SJSA1 (cell line): ENCODE data around the gene AGER. TPM values are rescaled to one million over a fixed set of nuclear protein-coding genes. Genes with fewer than 3 reads are reported as not detected.

Experiments
- DNase-seq, 2 experiments: peaks; one replicate each; pipeline ENCODE4 v3.0.0-alpha.2; 2015 to 2020; ENCODE audit warnings: low spot score in 2 of 2, low read depth in 1 of 2
- H3K27ac ChIP-seq: fragments of 250-450 bp; sonication (Bioruptor Pico); 2 replicates; pipeline ENCODE4 v1.5.1; 2020; ENCODE audit warnings: mild to moderate bottlenecking, moderate library complexity
- H3K27me3 ChIP-seq: fragments of 250-450 bp; sonication (Bioruptor Pico); replicated peaks from 2 replicates; pipeline ENCODE4 v1.5.1; 2020; ENCODE audit warnings: mild to moderate bottlenecking, moderate library complexity
- H3K36me3 ChIP-seq: fragments of 250-450 bp; sonication (Bioruptor Pico); 2 replicates; pipeline ENCODE4 v1.5.1; 2020; ENCODE audit warnings: mild to moderate bottlenecking
- H3K4me1 ChIP-seq: fragments of 250-450 bp; sonication (Bioruptor Pico); replicated peaks from 2 replicates; pipeline ENCODE4 v1.6.1; 2021; ENCODE audit warnings: mild to moderate bottlenecking
- H3K4me3 ChIP-seq: fragments of 250-450 bp; sonication (Bioruptor Pico); 2 replicates; pipeline ENCODE4 v1.5.1; 2020; ENCODE audit warnings: mild to moderate bottlenecking
- H3K9me3 ChIP-seq: fragments of 250-450 bp; sonication (Bioruptor Pico); replicated peaks from 2 replicates; pipeline ENCODE4 v1.5.1; 2020; ENCODE audit warnings: mild to moderate bottlenecking
- total RNA-seq: library from RNA; depleted of rRNA; stranded (reverse); fragments of >200 nt; shearing (Covaris generic); gene quantifications from 2 replicates; pipeline ENCODE4 v1.2.3, GENCODE V29; 2014; rRNA removed

The AGER gene
- total RNA-seq, result 0.76 TPM in 1 of 2 replicates, not detected in the other

DNA sequence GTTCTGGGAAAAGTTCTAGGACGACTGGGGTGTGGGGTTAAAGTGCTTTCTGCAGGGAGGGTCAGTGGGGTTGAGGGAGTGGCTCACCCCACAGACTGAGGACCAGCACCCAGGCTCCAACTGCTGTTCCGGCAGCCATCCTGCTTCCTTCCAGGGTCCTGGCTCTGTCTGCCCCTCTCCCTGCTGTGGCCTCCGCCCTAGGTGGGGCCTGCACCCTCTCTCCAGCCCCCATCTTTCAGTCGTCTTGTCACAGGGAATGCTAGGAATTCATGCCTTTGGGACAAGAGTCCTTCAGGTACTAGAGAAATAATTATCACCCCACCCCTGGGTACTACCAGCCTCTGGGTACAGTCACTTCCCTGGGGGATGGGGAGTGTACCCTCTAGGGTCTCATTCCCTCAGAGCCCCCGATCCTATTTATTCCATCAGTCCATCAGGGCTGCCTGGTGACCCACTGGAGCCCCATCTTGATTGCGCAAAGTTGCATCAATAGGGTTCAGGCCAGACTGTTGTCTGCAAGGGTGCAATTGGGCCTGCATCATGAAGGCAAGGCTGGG, at the start of gene AGER:
Gene AGER (minus strand): TSS at position 170 of the 557 bp plus-strand sequence. CDS start 31 bp downstream, at position 139.
- H3K4me1 ChIP-seq, result peaks cover 15% of the 10 kb centered on the region
- no peak within 1 kb of the TSS for H3K4me3 ChIP-seq
- H3K9me3 ChIP-seq, result no peaks in the 10 kb centered on the region
- peaks cover 63% of the 10 kb centered on the region for H3K36me3 ChIP-seq
- DNase-seq, result no peak
- H3K27me3 ChIP-seq, result no peaks in the 10 kb centered on the region
- H3K27ac ChIP-seq, result no peak within 1 kb of the TSS

DNA sequence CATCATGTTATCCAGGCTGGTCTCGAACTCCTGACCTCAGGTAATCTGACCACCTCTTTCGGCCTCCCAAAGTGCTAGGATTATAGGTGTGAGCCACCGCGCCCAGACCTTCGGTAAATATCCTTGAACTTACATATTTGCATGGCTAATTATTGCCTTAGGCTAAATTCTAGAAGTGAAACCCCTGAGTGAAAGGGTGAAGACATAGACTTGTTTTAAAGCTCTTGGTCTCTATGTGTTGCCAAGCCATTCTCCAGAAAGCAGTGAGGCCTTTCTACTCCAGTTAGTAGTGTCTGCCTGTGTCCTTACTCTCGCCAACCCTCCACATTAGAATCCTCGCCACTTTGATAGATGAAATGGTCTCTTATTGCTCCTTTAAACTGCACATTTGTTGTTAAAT, 42.4 kb upstream of the AGER start:
- no peak overlapping the region for H3K4me3 ChIP-seq
- H3K27ac ChIP-seq, result no peak overlapping the region
- peaks cover 6% of the 10 kb centered on the region; the same call in 1 of the 2 replicates for H3K27me3 ChIP-seq
- H3K4me1 ChIP-seq, result no peaks in the 10 kb centered on the region
- no peak for DNase-seq
- H3K36me3 ChIP-seq, result no peaks in the 10 kb centered on the region
- H3K9me3 ChIP-seq, result no peaks in the 10 kb centered on the region

- no peak for DNase-seq
- no peaks in the 10 kb centered on the region for H3K9me3 ChIP-seq
- no peaks in the 10 kb centered on the region for H3K4me1 ChIP-seq
- H3K4me3 ChIP-seq, result no peak overlapping the region
- H3K27ac ChIP-seq, result no peak overlapping the region
- H3K36me3 ChIP-seq, result no peaks in the 10 kb centered on the region
- peaks cover 12% of the 10 kb centered on the region for H3K27me3 ChIP-seq
These were observed 40.6 kb upstream of the AGER start for GRCh38 chr6:32224696-32225095.

GRCh38 chr6:32223258-32224235, 39.5 kb upstream of the AGER start, which contains the start of gene NOTCH4:
NOTCH4 (minus strand) TSS chr6:32224067; CDS start chr6:32223928, 139 bp downstream.
- Histone ChIP-seq H3K36me3 (no peaks in the 10 kb centered on the region), H3K4me3 (no peak within 1 kb of the TSS), H3K9me3 (no peaks in the 10 kb centered on the region), H3K4me1 (no peaks in the 10 kb centered on the region), H3K27ac (no peak within 1 kb of the TSS), H3K27me3 (peaks cover 17% of the 10 kb centered on the region)
- DNase-seq, result no peak

DNA sequence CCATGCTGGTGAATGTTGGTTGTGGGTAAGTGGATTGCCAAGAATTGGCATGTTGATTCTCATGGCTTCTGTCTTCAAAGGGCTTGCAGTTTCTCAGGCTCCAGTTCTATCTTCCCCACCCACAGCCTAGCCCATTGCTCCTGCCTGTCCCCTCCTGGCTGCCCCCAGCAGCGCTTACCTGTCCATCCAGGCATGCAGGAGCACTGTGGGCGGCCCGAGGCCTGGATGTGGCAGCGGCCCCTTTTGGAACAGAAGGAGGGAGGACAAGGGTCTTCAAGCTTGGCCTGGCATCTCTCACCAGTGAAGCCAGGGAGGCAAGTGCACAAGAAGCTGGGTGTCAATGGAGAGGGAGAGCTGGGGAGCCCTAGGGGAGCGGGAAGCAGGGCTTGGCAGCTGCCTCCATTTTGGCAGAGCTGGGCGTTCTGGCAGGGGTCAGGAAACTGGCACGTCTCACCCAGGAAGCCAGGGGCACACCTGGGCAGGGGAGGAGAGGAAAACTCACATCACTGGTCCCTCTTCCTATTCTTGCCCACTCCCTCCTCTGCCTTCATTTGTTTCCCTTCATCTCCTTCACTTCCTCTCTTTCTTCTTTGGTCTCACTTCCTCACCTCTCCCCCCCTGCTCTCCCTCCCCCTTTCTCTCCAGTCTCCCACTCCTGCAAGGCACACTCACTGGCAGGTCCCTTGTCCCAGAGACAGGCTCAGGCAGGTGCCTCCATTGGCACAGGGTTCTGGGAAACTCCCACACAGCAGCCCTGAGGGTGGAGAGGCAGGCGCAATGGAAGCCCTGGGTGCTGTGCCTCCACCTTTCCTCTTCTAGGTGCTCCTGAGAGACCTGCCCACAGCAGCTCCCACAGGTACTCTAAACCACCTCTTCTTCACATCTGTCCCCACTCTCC, 38.5 kb upstream of the AGER start:
- Histone ChIP-seq H3K4me3 (no peak overlapping the region), H3K9me3 (no peaks in the 10 kb centered on the region), H3K27me3 (peaks cover 27% of the 10 kb centered on the region), H3K27ac (no peak overlapping the region), H3K4me1 (no peaks in the 10 kb centered on the region), H3K36me3 (no peaks in the 10 kb centered on the region)
- no peak for DNase-seq

DNA sequence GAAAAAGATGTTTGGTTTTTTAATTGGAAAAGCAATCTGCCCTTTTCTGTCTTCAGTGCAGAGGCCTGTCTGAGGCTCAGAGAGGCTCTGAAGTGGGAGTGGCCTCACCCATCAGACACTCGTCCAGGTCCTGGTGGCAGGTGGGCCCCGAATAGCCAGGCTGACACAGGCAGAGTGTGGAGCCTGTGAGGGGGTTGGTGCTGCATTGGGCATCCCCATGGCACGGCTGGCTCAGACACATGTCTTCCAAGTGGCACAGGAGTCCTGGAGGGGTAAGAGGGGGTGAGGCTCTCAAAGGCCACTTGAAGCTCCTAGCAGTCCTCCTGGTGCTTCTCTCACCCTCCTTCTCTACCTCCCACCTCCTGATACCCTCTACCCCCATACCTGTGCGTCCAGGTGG, 36.0 kb upstream of the AGER start:
- H3K27ac ChIP-seq, result no peak overlapping the region

GRCh38 chr6:32218167-32218566, 34.1 kb upstream of the AGER start:
- DNase-seq, result no peak
- Histone ChIP-seq H3K27me3 (peaks cover 22% of the 10 kb centered on the region), H3K4me3 (no peak overlapping the region), H3K36me3 (no peaks in the 10 kb centered on the region), H3K4me1 (no peaks in the 10 kb centered on the region), H3K27ac (no peak overlapping the region), H3K9me3 (no peaks in the 10 kb centered on the region)

More for the DNA sequence above, 36.0 kb upstream of the AGER start:
- Histone ChIP-seq H3K9me3 (no peaks in the 10 kb centered on the region), H3K4me1 (no peaks in the 10 kb centered on the region), H3K36me3 (no peaks in the 10 kb centered on the region), H3K4me3 (no peak overlapping the region), H3K27me3 (peaks cover 27% of the 10 kb centered on the region)
- no peak for DNase-seq

DNA sequence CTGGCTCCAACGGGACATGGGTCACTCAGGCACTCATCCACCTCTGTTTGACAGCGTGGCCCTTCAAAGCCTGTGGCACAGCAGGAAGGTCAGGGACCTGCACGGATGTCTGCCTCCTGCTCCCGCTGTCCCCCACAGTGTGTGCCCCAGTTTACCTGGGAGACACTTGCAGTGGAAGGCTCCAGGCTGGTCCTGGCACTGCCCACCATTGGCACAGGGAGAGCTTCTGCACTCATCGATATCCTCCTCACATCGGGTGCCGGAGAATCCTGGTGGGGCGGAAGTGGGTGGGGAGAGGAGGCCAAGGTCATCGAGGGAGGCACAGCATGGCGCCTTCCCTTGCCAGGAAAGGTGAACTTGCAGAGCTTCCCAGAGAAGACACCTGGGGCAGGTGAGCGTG, 32.9 kb upstream of the AGER start:
- H3K9me3 ChIP-seq, result no peaks in the 10 kb centered on the region
- H3K27me3 ChIP-seq, result peaks cover 22% of the 10 kb centered on the region
- DNase-seq, result no peak
- H3K4me1 ChIP-seq, result no peaks in the 10 kb centered on the region
- no peaks in the 10 kb centered on the region for H3K36me3 ChIP-seq
- H3K4me3 ChIP-seq, result no peak overlapping the region
- no peak overlapping the region for H3K27ac ChIP-seq

- H3K27me3 ChIP-seq, result peaks cover 20% of the 10 kb centered on the region
- H3K36me3 ChIP-seq, result no peaks in the 10 kb centered on the region
- no peak for DNase-seq
- H3K4me3 ChIP-seq, result no peak overlapping the region
- no peaks in the 10 kb centered on the region for H3K9me3 ChIP-seq
- no peak overlapping the region for H3K27ac ChIP-seq
- H3K4me1 ChIP-seq, result no peaks in the 10 kb centered on the region
These were observed 32.2 kb upstream of the AGER start for GRCh38 chr6:32216285-32216684.

GRCh38 chr6:32215617-32216016, 31.6 kb upstream of the AGER start:
- Histone ChIP-seq H3K36me3 (no peaks in the 10 kb centered on the region), H3K9me3 (no peaks in the 10 kb centered on the region), H3K27ac (no peak overlapping the region), H3K4me1 (no peaks in the 10 kb centered on the region), H3K27me3 (peaks cover 15% of the 10 kb centered on the region), H3K4me3 (no peak overlapping the region)
- no peak for DNase-seq

DNA sequence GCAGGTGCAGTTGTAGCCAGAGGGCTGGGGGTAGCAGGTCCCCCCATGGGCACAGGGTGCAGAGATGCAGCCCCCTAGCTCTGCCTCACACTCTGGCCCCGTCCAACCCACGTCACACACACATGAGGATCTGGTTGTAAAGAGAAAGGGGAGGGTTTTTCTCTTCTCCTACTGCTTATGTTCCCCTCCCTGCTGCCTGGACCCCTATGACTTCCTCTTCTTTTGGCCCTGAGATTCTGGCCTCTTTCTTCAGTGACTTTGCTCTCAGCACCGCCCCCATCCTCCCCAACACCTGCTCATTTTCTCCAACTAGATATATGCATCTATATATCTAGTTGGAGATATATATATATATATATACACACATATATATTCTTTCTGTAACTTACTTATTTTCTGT, 30.1 kb upstream of the AGER start:
- no peaks in the 10 kb centered on the region for H3K36me3 ChIP-seq
- no peak for DNase-seq
- no peaks in the 10 kb centered on the region for H3K9me3 ChIP-seq
- no peaks in the 10 kb centered on the region for H3K4me1 ChIP-seq
- no peak overlapping the region for H3K27ac ChIP-seq
- H3K27me3 ChIP-seq, result peaks cover 15% of the 10 kb centered on the region
- no peak overlapping the region for H3K4me3 ChIP-seq

- no peak for DNase-seq
- Histone ChIP-seq H3K4me1 (no peaks in the 10 kb centered on the region), H3K9me3 (no peaks in the 10 kb centered on the region), H3K27ac (no peak overlapping the region), H3K36me3 (no peaks in the 10 kb centered on the region), H3K27me3 (peaks cover 11% of the 10 kb centered on the region), H3K4me3 (no peak overlapping the region)
These were observed 29.6 kb upstream of the AGER start for GRCh38 chr6:32213649-32214048.

DNA sequence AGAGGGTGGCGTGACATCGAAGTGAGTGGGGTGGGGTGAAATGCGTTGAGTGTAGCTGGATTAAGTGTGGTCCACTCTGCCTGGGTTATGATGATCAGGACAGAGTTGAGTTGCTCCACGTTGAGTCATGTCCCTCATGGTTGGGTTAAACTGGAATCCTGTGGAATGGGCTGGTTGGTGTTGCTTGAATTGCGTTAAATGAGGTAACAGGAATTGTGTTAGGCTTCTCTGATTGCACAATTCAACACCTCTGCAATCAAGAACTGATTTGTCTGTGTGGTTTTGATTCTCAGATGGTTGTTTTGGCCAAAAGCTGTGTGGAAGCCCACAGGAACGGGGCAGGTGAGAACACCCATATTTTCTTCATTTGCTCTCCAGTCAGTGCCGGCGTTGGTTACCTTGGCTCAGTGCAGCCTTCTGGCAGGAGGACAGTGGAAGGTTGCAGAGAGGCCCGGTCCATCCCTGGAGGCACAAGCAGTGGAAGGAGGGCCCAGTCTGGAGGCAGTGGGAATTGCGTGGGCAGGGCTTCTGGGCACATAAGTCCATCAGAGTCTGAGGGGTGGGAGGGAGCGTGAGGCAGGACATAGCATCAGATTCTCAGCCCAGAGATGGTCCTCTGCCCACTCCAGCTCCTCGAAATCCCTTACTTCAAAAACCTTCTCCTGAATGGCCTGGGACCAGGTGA, 28.2 kb upstream of the AGER start:
- Histone ChIP-seq H3K27ac (no peak overlapping the region), H3K4me3 (no peak overlapping the region), H3K36me3 (no peaks in the 10 kb centered on the region), H3K4me1 (no peaks in the 10 kb centered on the region), H3K9me3 (no peaks in the 10 kb centered on the region), H3K27me3 (no peaks in the 10 kb centered on the region)
- DNase-seq, result no peak
